PFSK-1 (cell line): Measurements from ENCODE around the gene EMC8.

Experiments used
- POLR2AphosphoS5 ChIP-seq: IDR thresholded peaks from 2 replicates; pipeline ENCODE4 v1.6.1; 2012; ENCODE audit warnings: low read depth, mild to moderate bottlenecking, control low read depth, low read length, moderate library complexity
- TAF1 ChIP-seq: IDR thresholded peaks from 2 replicates; pipeline ENCODE4 v1.6.1; 2012; ENCODE audit warnings: low read length, control low read depth, borderline replicate concordance; ENCODE audit not compliant: insufficient read depth

DNA sequence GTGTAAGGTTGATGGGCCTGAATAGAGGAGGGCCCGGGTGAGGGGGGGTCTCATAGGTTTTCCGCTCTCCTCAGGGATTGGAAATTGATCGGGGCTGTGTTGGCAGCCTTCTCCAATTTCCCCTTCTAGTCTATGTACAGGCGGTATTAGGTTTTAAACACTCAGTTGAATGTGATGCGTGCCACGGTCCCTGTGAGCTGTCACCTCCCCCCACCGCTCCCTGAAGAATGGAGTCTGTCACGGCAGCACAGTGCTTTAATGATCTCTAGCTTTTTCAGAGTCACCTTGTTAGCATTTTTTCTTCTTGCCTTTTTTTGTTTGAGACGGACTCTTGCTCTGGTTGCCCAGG is 951 bp upstream of the EMC8 start:
- TF ChIP-seq POLR2AphosphoS5 (no peak), TAF1 (no peak)
